K562 (cell line): ENCODE results near the gene RTN4. TPM values are rescaled to one million over a fixed set of nuclear protein-coding genes. Genes with fewer than 3 reads are reported as not detected.

Experiments
- ATAC-seq: fragments of 200-7000 bp; cut with Tn5 transposase; 3 replicates; pipeline ENCODE4 v1.9.1; 2020; ENCODE audit warnings: moderate library complexity
- BruUV-seq: library from RNA; stranded (reverse); fragments of 400-500 nt; replicated peaks from 2 replicates; lab custom pipeline; 2021; lab: Mats Ljungman, UMichigan
- CTCF ChIA-PET: fragments of 300-600 bp; formaldehyde crosslinking; extraction: SDS; loops from one replicate; lab custom pipeline; 2021; ENCODE audit warnings: low intra/inter-chr PET ratio; lab: Yijun Ruan, JAX
- POLR2A ChIA-PET: fragments of 300-600, 350-650 bp; sonication (Branson Sonifier 250); formaldehyde crosslinking; extraction: SDS; loops from one replicate; lab custom pipeline; 2021; ENCODE audit warnings: antibody characterized with exemption, inconsistent platforms; lab: Yijun Ruan, JAX
- DNase-seq, 4 experiments: peaks; one replicate each; pipeline versions ENCODE4 v3.0.0 to v3.0.0-alpha.2; 2011 to 2018; ENCODE audit warnings: low spot score in 3 of 4, mixed read lengths in 3 of 4; ENCODE audit errors: extremely low read depth in 1 of 4
- FAIRE-seq: peaks from 2 replicates; lab custom pipeline; 2011; peaks lifted over from hg19 to GRCh38; lab: Jason Lieb, UNC
- H2AFZ ChIP-seq: 2 replicates; pipeline ENCODE4 v1.6.0; 2011; ENCODE audit warnings: low read depth, low read length, control low read depth, inconsistent platforms
- H3K27ac ChIP-seq: fragments of 200-600 bp; 3 replicates; pipeline ENCODE4 v1.8.0; 2011; ENCODE audit warnings: low read depth, mild to moderate bottlenecking, control low read depth, inconsistent platforms, low read length, moderate library complexity, mixed read lengths; ENCODE audit errors: extremely low read depth
- H3K27me3 ChIP-seq, 2 experiments: fragments of 300-600 bp in 1 of 2; 2 replicates in 1 of 2; 3 replicates in 1 of 2; pipeline versions ENCODE4 v1.6.0 to v1.8.0; 2011; ENCODE audit warnings: inconsistent platforms in 2 of 2, low read length in 2 of 2, mild to moderate bottlenecking in 1 of 2, mixed read lengths in 1 of 2, moderate library complexity in 1 of 2; ENCODE audit not compliant: control insufficient read depth in 2 of 2, insufficient read depth in 2 of 2
- H3K36me3 ChIP-seq: fragments of 300-600 bp; 3 replicates; pipeline ENCODE4 v1.8.0; 2011; ENCODE audit warnings: mild to moderate bottlenecking, low read length, inconsistent platforms; ENCODE audit not compliant: control insufficient read depth, insufficient read depth
- H3K4me1 ChIP-seq, 2 experiments: fragments of 200-600 bp in 1 of 2; replicated peaks in 1 of 2; 2 replicates in 1 of 2; 3 replicates in 1 of 2; pipeline versions ENCODE4 v1.5.1 to v1.8.0; 2011; ENCODE audit warnings: inconsistent platforms in 2 of 2, low read length in 2 of 2, mild to moderate bottlenecking in 1 of 2, mixed read lengths in 1 of 2, moderate library complexity in 1 of 2; ENCODE audit not compliant: control insufficient read depth in 2 of 2, insufficient read depth in 2 of 2
- H3K4me2 ChIP-seq: 2 replicates; pipeline ENCODE4 v1.6.1; 2011; ENCODE audit warnings: low read length, control low read depth, inconsistent platforms, mixed read lengths; ENCODE audit not compliant: insufficient read depth
- H3K4me3 ChIP-seq: fragments of 200-600 bp; sonication (generic), shearing (Covaris generic); 2 replicates; pipeline ENCODE4 v1.5.1; 2016; ENCODE audit warnings: control low read depth, inconsistent platforms
- H3K79me2 ChIP-seq: fragments of 200-600 bp; 3 replicates; pipeline ENCODE4 v1.8.0; 2011; ENCODE audit warnings: low read length, inconsistent platforms; ENCODE audit not compliant: control insufficient read depth, insufficient read depth
- H3K9ac ChIP-seq, 2 experiments: 2 replicates each; pipeline versions ENCODE4 v1.6.0 to v1.6.1; 2011; ENCODE audit warnings: low read depth in 2 of 2, low read length in 2 of 2, control low read depth in 1 of 2, inconsistent platforms in 1 of 2, mild to moderate bottlenecking in 1 of 2, mixed read lengths in 1 of 2; ENCODE audit not compliant: insufficient read depth in 1 of 2
- H3K9me1 ChIP-seq: one replicate; pipeline ENCODE4 v1.6.0; 2011; ENCODE audit warnings: inconsistent platforms, mild to moderate bottlenecking, low read length, moderate library complexity; ENCODE audit not compliant: control insufficient read depth, insufficient read depth
- H3K9me3 ChIP-seq: replicated peaks from 2 replicates; pipeline ENCODE4 v1.5.1; 2011; ENCODE audit warnings: low read depth, low read length, inconsistent platforms; ENCODE audit not compliant: control insufficient read depth, insufficient read depth
- H4K20me1 ChIP-seq: replicated peaks from 2 replicates; pipeline ENCODE4 v1.6.1; 2011; ENCODE audit warnings: low read length, inconsistent platforms, mixed read lengths; ENCODE audit not compliant: control insufficient read depth, insufficient read depth
- L3MBTL2 ChIP-seq: fragments of 450-650 bp; IDR thresholded peaks from 2 replicates; pipeline ENCODE4 v1.6.1; 2016; ENCODE audit warnings: mild to moderate bottlenecking, moderate library complexity
- POLR2B ChIP-seq: fragments of 450-650 bp; IDR thresholded peaks from 2 replicates; pipeline ENCODE4 v1.6.1; 2018; ENCODE audit warnings: low read depth; ENCODE audit not compliant: partially characterized antibody
- RBM22 ChIP-seq: fragments of 200-400 bp; formaldehyde crosslinking; IDR thresholded peaks from 2 replicates; pipeline ENCODE4 v1.6.1; 2018; ENCODE audit warnings: low read length, low read depth; ENCODE audit not compliant: poor library complexity, severe bottlenecking
- SRSF7 ChIP-seq: fragments of 200-400 bp; formaldehyde crosslinking; optimal IDR thresholded peaks from 2 replicates; pipeline ENCODE3; 2017; ENCODE audit warnings: mild to moderate bottlenecking, low read depth, low read length
- TCF15 ChIP-seq: fragments of 250-450 bp; sonication (Bioruptor Pico); IDR thresholded peaks from 2 replicates; pipeline ENCODE4 v1.8.0; 2022; ENCODE audit warnings: moderate library complexity, mild to moderate bottlenecking, inconsistent platforms
- ZFPM2 ChIP-seq: fragments of 250-450 bp; sonication (Bioruptor Pico); IDR thresholded peaks from 2 replicates; pipeline ENCODE4 v1.5.1; 2022; ENCODE audit warnings: mild to moderate bottlenecking
- ZNF766 ChIP-seq: fragments of 200-800 bp; sonication (Bioruptor generic); conservative IDR thresholded peaks from 2 replicates; pipeline ENCODE4 v1.6.1; 2016; ENCODE audit warnings: missing genetic modification characterization, missing compliant biosample characterization
- WGBS: fragments of 100-300 bp; shearing (Covaris generic); methylation state at CpG from one replicate; pipeline ENCODE4 v1.1.6; 2016; ENCODE audit warnings: low coverage, mixed read lengths; ENCODE audit not compliant: insufficient coverage; ENCODE audit errors: missing lambda C conversion rate; 5-methylcytosine and 5-hydroxymethylcytosine counted together
- in situ Hi-C: fragments of 300-500 bp; cut with MboI; formaldehyde crosslinking; loops from 4 replicates; pipeline ENCODE4 v1.15.0; 2018; ENCODE audit warnings: inconsistent platforms, mixed read lengths
- intact Hi-C: fragments of 100-400 bp; cut with micrococcal nuclease; formaldehyde crosslinking; loops from 2 replicates; pipeline ENCODE4 v1.14.2; 2022
- polyA plus RNA-seq, 8 experiments: library from polyadenylated mRNA; depleted of rRNA in 4 of 8; stranded (reverse) in 5 of 8; unstranded in 3 of 8; fragments of >200 nt; fragmentation: Nextera tagmentation in 2 of 8; fragmentation: Illumina TruSeq in 1 of 8; extraction: Ambion mirVana in 2 of 8; extraction: Trizol in 1 of 8; gene quantifications; 2 replicates each; pipeline versions ENCODE4 v1.2.1 to v1.2.3, GENCODE V29; 2011 to 2014; ENCODE audit warnings: inconsistent platforms in 1 of 8, missing spikeins in 1 of 8
- total RNA-seq, 7 experiments: library from RNA; depleted of rRNA in 6 of 7; stranded (reverse); fragments of >200 nt in 6 of 7; fragmentation: Illumina TruSeq in 2 of 7; extraction: Trizol in 2 of 7; gene quantifications; 2 replicates each; pipeline versions ENCODE4 v1.2.1 to v1.2.3, GENCODE V29; 2011 to 2021; ENCODE audit warnings: low replicate concordance in 1 of 7

Gene RTN4
- total and polyA plus RNA-seq, 9 of the 15 experiments (the other 6 are each of a cell fraction or from before 2014, with no cell fraction given), result 73.0 to 248 (median 116) TPM

GRCh38 chr2:55001716-55002115 lies 48.5 kb downstream of the RTN4 start:
- ATAC-seq, result no peak
- Histone ChIP-seq H3K79me2 (peaks cover 100% of the 10 kb centered on the region), H3K4me1 (peaks cover under 1 to 47% of the 10 kb centered on the region in 2 experiments; a peak in 4 of 5 replicates), H3K4me2 (no peak overlapping the region), H3K4me3 (no peak overlapping the region), H3K9me3 (no peaks in the 10 kb centered on the region), H3K9me1 (no peaks in the 10 kb centered on the region), H4K20me1 (peaks cover 43% of the 10 kb centered on the region), H3K27ac (peak overlapping the region; percentile 28; the same call in 1 of the 3 replicates), H3K36me3 (peaks cover 2% of the 10 kb centered on the region; the same call in 1 of the 3 replicates), H3K27me3 (no peaks in the 10 kb centered on the region), H2AFZ (no peak overlapping the region), H3K9ac (no peak overlapping the region)
- in situ Hi-C loops (no loop called here), intact Hi-C loops (no loop called here)
- TF ChIP-seq L3MBTL2 (no peak), SRSF7 (no peak), ZNF766 (CRISPR knock-in tag) (no peak), TCF15 (CRISPR knock-in tag) (no peak), ZFPM2 (CRISPR knock-in tag) (no peak), POLR2B (peak; percentile 4), RBM22 (peak; percentile 54)
- 48% methylated on average over 2 of the region's 2 CpGs for WGBS
- ChIA-PET POLR2A (interaction anchor here (1.1 to 4.0 kb wide), 2 partner anchors 11 to 14 kb away, joined by 3 to 14 read pairs; no protein-coding TSS in a partner anchor), CTCF (no interaction called here)
- no peak for DNase-seq
- no TSS peak for BruUV-seq
- no peak for FAIRE-seq
